ENCODE measurements around the gene KYAT1. TPM values are rescaled to one million over a fixed set of nuclear protein-coding genes. Genes with fewer than 3 reads are reported as not detected.

Gene KYAT1
- total and polyA plus RNA-seq, 2 of the 13 experiments (the other 11 are each of a cell fraction or from before 2014, with no cell fraction given), result 9.2 to 46.5 TPM

DNA sequence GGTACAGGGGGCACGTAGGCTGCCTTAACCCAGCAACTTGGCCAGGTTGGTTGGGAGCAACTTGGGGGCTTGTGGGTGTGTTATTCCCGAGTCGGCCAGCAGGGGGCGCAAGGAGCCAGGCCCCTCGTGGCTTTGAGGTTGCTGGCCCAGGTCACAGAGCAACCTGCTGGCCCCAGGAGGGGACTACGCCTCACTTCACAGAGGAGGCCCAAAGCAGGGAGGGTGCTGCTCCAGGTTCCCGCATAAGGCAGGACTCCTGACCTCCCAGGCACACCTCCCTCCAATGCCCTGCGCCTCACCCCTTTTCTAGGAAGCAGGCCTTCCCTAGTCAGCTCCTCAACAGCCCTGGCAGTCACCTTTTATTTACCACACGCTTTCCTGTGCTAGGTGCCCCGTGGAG lies 18.1 kb downstream of the KYAT1 start (continued):
- TF ChIP-seq, protein P1, sequence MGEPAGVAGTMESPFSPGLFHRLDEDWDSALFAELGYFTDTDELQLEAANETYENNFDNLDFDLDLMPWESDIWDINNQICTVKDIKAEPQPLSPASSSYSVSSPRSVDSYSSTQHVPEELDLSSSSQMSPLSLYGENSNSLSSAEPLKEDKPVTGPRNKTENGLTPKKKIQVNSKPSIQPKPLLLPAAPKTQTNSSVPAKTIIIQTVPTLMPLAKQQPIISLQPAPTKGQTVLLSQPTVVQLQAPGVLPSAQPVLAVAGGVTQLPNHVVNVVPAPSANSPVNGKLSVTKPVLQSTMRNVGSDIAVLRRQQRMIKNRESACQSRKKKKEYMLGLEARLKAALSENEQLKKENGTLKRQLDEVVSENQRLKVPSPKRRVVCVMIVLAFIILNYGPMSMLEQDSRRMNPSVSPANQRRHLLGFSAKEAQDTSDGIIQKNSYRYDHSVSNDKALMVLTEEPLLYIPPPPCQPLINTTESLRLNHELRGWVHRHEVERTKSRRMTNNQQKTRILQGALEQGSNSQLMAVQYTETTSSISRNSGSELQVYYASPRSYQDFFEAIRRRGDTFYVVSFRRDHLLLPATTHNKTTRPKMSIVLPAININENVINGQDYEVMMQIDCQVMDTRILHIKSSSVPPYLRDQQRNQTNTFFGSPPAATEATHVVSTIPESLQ (CRISPR knock-in tag; conservative IDR thresholded peaks at IDR 0.05), result no peak
- TF ChIP-seq NR2C2 (CRISPR knock-in tag; IDR thresholded peaks at IDR 0.05; ENCODE audit: borderline replicate concordance) (no peak), IRF2 (CRISPR knock-in tag; IDR thresholded peaks at IDR 0.05) (no peak), CEBPB (IDR thresholded peaks at IDR 0.05; ENCODE audit: borderline replicate concordance, low read depth, low read length) (no peak), FOXO1 (CRISPR knock-in tag; IDR thresholded peaks at IDR 0.05) (0 out of 2 replicates have a peak, but pooled peaks have one; percentile 53), ZNF737 (CRISPR knock-in tag; IDR thresholded peaks at IDR 0.05; ENCODE audit: borderline replicate concordance) (no peak), ZNF484 (CRISPR knock-in tag; IDR thresholded peaks at IDR 0.05; ENCODE audit: borderline replicate concordance, low read depth) (no peak), ZFY (CRISPR knock-in tag; IDR thresholded peaks at IDR 0.05) (peak; percentile 60; the same call in 1 of the 2 replicates), SP4 (CRISPR knock-in tag; IDR thresholded peaks at IDR 0.05) (0 out of 2 replicates have a peak, but pooled peaks have one; percentile 30), RARG (CRISPR knock-in tag; IDR thresholded peaks at IDR 0.05; ENCODE audit: low read depth) (no peak), ZIK1 (CRISPR knock-in tag; IDR thresholded peaks at IDR 0.05; ENCODE audit: borderline replicate concordance, low read depth) (0 out of 2 replicates have a peak, but pooled peaks have one; percentile 24), NFE2 (CRISPR knock-in tag; IDR thresholded peaks at IDR 0.05) (no peak), HDAC2 (CRISPR knock-in tag; IDR thresholded peaks at IDR 0.05) (no peak; the same call in 1 of the 2 replicates), MTA3 (CRISPR knock-in tag; IDR thresholded peaks at IDR 0.05) (no peak), BORCS8-MEF2B (CRISPR knock-in tag; IDR thresholded peaks at IDR 0.05) (peak; percentile 52; the same call in 1 of the 2 replicates), CBX5 (CRISPR knock-in tag; IDR thresholded peaks at IDR 0.05; ENCODE audit: borderline replicate concordance) (peak; percentile 27; the same call in 1 of the 2 replicates), GTF3A (CRISPR knock-in tag; conservative IDR thresholded peaks at IDR 0.05) (no peak), ATM (IDR thresholded peaks at IDR 0.05; ENCODE audit: borderline replicate concordance) (no peak), HES4 (CRISPR knock-in tag; IDR thresholded peaks at IDR 0.05; ENCODE audit: borderline replicate concordance) (no peak)
- TF ChIP-seq, protein P2, sequence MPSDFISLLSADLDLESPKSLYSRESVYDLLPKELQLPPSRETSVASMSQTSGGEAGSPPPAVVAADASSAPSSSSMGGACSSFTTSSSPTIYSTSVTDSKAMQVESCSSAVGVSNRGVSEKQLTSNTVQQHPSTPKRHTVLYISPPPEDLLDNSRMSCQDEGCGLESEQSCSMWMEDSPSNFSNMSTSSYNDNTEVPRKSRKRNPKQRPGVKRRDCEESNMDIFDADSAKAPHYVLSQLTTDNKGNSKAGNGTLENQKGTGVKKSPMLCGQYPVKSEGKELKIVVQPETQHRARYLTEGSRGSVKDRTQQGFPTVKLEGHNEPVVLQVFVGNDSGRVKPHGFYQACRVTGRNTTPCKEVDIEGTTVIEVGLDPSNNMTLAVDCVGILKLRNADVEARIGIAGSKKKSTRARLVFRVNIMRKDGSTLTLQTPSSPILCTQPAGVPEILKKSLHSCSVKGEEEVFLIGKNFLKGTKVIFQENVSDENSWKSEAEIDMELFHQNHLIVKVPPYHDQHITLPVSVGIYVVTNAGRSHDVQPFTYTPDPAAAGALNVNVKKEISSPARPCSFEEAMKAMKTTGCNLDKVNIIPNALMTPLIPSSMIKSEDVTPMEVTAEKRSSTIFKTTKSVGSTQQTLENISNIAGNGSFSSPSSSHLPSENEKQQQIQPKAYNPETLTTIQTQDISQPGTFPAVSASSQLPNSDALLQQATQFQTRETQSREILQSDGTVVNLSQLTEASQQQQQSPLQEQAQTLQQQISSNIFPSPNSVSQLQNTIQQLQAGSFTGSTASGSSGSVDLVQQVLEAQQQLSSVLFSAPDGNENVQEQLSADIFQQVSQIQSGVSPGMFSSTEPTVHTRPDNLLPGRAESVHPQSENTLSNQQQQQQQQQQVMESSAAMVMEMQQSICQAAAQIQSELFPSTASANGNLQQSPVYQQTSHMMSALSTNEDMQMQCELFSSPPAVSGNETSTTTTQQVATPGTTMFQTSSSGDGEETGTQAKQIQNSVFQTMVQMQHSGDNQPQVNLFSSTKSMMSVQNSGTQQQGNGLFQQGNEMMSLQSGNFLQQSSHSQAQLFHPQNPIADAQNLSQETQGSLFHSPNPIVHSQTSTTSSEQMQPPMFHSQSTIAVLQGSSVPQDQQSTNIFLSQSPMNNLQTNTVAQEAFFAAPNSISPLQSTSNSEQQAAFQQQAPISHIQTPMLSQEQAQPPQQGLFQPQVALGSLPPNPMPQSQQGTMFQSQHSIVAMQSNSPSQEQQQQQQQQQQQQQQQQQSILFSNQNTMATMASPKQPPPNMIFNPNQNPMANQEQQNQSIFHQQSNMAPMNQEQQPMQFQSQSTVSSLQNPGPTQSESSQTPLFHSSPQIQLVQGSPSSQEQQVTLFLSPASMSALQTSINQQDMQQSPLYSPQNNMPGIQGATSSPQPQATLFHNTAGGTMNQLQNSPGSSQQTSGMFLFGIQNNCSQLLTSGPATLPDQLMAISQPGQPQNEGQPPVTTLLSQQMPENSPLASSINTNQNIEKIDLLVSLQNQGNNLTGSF (CRISPR knock-in tag; IDR thresholded peaks at IDR 0.05), result no peak
- TF ChIP-seq, protein P3, sequence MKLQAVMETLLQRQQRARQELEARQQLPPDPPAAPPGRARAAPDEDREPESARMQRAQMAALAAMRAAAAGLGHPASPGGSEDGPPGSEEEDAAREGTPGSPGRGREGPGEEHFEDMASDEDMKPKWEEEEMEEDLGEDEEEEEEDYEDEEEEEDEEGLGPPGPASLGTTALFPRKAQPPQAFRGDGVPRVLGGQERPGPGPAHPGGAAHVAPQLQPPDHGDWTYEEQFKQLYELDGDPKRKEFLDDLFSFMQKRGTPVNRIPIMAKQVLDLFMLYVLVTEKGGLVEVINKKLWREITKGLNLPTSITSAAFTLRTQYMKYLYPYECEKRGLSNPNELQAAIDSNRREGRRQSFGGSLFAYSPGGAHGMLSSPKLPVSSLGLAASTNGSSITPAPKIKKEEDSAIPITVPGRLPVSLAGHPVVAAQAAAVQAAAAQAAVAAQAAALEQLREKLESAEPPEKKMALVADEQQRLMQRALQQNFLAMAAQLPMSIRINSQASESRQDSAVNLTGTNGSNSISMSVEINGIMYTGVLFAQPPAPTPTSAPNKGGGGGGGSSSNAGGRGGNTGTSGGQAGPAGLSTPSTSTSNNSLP (IDR thresholded peaks at IDR 0.05; ENCODE audit: low read depth, low read length), result no peak
- TF ChIP-seq, protein P4, sequence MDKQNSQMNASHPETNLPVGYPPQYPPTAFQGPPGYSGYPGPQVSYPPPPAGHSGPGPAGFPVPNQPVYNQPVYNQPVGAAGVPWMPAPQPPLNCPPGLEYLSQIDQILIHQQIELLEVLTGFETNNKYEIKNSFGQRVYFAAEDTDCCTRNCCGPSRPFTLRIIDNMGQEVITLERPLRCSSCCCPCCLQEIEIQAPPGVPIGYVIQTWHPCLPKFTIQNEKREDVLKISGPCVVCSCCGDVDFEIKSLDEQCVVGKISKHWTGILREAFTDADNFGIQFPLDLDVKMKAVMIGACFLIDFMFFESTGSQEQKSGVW (CRISPR knock-in tag; IDR thresholded peaks at IDR 0.05; ENCODE audit: borderline replicate concordance), result no peak
